NCI-H128 (cell line): Measurements from ENCODE around the gene PLK2.

ENCODE experiments used
- DNase-seq: peaks from one replicate; lab custom pipeline; 2025; ENCODE audit not compliant: unreplicated experiment; lab: John Stamatoyannopoulos, UW

The PLK2 gene

DNA sequence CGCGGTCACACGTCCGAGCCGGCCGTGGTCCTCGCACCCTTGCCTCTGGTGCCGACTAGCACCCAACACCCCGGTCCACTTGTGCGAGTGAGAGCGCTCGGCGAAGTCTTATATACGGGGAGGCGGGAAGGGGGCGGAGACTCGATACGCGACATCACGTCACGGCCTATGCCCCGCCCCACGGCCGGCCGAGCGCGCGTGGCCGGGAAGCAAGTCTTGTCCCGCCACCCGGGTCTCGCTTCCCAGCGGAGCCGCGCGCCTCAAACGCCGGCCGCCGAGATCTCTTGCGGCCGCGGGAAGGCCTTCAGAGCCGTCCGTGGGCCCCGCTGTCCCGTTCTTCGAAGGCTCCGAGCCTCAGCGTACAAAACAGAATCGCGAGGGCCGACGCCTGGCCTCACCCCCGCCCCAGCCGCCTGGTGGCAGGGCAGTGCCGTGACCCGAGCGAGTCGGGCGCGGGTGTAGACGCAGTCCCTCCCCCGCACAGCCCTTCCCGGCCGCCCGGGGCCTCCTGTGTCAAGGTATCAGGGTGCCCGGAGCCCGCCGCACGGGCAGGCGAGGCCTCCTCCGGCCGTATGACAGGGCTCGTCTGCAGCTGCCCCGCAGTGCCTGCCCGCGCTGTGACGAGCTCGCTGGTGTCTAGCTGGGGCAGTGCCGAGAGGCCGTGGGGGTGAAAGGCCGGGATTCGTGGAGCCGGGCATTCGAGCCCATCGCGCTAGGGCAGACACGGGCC is at the start of gene PLK2:
PLK2 (minus strand) TSS at position 85 of the 730 bp plus-strand sequence. CDS start 127 bp downstream, outside the sequence.
- DNase-seq: no peak

DNA sequence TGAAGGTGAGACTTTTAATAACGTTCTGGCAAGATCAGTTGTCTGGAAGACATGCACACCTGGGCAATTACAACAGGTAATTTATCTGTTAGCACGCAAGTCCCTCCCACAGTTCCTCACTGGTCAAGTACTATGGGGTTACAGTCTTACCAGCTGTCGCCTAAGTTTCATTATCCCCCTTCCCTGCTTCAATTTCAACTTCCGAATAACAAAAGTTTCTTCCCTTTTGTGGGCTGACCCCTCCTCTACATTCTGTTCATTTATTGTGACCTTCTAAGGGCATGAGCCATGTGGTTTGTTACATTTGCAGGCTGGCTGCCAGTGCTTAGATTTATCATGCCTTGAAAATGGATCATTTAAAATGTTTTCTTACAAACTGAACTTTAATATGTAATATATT is 47.8 kb upstream of the PLK2 start:
- DNase-seq: no peak

DNA sequence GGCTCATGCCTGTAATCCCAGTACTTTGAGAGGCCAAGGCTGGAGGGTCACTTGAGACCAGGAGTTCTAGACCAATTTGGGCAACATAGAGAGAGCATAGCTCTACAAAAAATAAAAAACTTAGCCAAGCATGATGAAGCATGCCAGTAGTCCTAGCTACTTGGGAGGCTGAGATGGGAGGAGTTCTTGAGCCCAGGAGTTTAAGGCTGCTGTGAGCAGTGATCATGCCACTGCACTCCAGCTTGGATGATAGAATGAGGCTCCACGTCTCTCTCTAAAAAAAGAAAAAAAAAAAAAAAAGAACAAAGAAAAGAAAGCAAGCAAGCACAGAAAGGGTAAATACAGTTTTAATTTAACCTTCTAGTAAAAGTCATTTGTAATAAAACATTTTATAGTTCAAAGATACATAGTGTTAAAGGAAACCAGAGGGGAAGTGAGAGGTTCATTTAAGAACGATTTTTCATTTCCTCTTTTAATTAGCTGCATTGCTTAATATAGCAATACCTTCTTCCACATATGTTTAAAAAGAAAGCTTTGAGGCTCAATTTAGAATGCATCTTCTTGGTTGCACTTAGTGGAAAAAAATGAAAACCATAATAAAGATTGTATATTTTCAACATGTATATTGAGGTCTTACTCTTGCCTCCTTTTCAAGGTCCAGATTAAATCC is 46.2 kb upstream of the PLK2 start:
- DNase-seq: no peak

DNA sequence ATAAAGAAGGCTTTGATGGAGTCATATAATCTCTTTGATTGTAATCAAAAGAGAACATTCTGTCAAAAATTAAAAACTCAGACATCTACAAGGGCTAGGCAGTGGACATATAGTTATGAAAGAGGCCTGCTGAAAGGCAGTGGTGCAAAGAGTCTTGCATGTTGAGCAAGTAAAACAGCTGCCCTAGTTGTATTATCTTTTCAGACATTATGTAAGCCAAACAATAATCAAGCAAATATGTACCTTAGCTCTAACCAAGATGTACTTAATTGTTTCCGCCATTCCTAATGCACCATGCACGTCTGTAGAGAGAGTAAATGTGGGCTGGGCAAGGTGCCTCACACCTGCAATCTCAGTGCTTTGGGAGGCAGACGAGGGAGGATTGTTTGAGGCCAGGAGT is 45.6 kb upstream of the PLK2 start:
- DNase-seq: no peak

DNA sequence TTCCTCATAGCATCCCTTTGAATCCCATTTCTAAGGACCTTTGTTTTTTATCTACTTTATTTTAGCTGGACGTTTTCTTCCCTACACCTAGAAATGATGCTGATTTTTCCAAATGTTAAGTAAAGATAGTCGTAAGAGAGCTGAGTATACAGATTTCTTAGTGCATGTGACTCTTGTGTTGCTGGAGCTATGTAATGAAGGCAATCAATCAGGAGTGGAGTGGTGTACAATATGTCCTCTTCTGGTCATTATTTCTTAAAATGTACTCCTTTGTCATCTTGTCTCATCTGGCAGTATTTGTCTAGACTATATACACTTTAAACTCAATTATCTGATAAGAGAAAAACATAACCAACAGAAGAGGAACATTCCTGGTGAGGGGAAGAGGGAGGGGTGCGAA is 44.9 kb upstream of the PLK2 start:
- no peak for DNase-seq

DNA sequence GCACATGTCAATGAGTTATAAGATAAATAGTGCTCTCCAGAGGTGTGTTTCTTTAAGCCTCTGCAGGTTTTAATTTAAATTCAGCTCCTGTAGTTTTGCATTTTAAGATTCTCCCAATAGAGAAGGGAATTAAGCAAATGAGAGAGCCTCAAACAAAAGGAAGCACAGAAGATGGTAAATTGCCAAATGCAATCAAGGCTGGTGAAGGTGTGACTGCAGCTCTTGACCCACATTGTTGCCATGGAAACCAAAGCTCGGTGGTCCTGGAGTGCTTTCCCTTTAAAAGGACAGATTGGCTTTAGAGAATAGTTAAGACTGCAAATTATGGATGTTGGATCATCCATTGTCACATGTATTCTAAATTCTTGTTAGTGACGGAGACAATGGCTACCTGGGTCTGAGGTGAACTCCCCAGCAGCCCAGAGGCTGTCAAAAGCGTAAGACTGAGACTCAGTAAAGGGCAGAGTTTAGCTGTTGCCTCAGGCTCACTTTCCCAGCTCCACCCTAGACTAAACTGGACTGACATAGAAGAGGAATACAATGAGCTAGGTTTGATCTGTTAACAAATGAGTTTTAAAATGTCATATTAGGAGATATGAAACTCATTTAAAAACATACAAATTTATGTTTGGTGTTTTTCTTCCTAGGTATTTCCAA is 43.6 kb upstream of the PLK2 start:
- no peak for DNase-seq

DNA sequence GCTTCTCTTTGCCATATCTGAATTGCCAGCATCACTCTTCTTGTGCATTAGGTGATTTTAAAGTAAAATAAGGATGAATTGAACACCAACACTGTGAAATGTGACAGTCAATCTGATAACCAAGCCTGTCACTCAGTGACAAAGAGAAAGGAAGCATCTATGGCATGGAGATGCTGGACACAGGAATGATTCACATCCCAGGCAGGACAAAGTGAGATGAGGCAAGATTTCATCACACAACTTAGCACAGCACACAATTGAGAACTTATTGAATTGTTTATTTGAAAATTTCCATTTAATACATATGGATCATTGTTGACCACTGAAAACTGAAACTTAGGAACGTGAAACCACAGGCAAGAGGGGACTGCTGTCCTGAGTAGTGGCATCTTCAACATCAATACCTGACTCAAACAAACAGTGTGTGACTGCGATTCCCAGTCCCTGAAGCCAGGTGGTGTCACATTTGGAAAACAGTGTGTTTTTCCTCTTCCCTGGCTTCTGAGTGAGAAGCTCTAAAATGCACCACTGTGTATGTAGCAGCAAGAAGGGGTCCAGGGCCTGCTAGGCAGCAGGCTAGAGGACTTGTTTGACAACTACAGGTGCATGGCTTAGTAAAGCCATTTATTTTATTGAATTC is 42.0 kb upstream of the PLK2 start:
- no peak for DNase-seq

DNA sequence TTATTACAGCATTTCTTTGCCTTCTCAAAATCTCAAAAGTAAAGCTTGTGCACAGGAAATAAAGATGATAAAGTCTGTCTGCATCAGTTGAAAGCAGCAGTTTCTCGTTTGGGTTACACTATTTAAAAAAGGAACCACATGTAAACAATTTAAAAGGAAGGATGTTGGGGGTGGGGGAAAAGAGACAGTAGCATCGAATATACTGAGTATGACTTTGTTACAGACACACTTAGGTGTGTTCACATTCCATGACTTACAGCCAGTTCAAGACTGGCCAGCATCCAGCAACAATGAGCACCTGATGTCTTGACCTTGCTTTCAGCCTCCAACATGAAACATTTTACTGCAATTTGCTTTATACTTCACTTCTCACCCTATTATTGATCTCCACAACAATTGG is 40.1 kb upstream of the PLK2 start:
- no peak for DNase-seq

DNA sequence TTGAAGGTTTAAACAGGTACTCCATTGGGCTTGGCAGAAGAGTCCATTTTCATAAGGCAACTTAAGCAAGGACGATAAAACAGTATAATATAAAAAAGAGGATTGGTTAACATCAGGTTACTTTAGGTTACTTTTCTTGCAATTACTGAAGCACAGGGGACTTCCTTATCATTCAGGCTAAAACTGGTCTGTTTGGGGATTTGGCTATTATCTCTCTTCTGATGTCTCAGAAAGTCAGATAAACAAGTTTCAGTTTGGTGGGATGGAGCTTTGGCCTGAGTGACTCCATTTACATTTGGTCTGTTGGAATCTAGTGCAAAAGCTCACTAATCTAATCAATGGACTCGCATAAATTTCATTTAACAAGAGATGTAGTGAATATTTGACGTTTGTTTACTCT is 39.3 kb upstream of the PLK2 start:
- DNase-seq: no peak

DNA sequence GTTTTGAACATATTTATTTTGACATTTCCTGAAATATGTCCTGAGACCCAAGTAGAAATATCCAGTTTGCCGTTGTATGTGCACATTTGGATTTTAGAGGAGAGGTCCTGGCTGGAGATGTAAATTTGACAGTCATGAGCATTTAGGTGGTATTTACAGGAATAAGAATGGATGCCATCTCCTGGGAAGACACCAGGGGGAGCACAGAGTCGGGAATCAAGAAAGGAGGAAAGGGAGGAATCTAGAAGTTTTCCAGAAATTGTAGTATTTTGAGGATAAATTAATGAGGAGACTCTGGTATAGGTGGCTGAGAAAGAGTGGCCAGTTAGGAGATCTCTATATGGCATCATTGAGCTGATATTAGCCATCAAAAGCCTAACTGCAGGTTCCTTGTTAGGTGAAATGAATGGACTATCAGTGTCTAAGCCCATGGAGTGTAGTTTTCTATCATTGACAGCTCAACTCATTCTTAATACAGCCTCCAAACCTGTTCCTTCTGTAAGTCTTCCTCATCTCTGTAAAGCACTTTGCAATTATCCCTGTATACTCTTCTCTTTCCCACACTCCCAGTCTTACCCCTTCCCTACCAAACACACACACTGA is 38.6 kb upstream of the PLK2 start:
- DNase-seq: no peak

DNA sequence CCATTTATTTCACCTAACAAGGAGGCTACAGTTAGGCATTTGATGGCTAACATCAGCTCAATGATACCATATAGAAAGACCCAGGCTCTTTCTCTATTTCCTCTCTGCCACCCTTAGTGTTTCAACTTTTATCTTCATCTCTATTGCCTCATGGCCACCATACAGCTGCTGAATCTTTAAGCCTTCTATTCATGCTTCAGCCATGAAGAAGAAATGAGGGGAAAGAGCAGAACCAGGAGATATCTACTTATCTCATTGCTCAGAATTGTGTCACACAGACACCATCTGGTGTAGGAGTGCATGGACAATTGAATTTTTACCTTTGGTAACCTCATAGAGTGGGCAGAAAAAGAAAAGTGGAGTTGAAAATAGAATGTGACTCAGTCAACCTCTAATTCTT is 38.0 kb upstream of the PLK2 start:
- DNase-seq: no peak

DNA sequence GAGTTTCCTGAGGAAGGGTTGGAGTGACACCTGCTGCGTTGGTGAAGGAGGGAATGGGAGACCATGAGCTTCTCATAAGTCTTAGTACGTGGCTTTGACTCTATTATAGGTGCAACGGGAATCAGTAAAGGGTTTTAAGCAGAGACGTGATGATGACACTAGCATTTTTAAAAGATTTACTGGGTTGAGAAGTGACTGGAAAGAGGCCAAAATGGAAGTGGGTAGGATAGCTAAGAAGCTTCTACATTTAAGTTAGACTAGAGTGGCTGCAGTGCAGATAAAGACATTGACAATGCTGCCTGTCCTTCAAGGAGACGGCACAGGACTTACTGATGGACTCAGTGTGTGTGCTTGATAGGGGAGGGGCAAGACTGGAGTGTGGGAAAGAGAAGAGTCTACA is 37.5 kb upstream of the PLK2 start:
- no peak for DNase-seq

DNA sequence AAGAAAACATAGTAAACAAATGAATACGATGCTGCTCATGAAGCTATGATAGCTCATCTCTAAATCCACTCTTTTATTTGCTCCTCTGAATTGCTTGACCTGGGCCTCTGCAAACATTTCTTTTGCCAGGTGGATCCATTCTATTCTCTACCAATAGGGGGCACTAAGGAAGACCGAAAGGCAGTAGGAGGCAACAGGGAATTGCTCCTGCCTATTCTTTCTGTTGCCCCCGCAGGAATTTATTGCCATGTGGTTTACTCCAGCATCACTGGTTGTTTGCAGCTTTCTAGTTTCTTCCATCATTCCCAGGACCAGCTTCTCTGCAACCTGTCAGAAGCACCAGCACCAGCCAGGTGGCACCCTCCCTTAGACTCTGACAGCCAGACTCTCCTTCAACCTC is 36.6 kb upstream of the PLK2 start:
- no peak for DNase-seq

DNA sequence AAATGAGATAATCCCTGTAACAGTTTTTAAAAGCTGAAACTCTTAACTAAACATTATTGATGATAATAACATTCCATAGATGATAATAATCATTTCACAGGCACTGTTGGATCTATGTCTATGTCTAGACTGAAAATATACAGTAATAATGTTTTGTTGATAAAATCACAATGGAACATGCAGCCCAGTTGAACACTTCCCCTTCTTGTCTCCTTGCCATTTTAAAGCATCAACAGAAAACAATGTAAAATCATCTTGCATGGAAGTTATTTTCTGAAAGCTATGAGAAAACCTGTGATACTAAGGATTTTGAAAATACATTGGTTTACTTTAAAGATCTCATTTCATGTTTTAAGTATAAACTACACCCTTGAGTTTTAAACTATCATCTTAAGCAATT is 33.3 kb upstream of the PLK2 start:
- no peak for DNase-seq

DNA sequence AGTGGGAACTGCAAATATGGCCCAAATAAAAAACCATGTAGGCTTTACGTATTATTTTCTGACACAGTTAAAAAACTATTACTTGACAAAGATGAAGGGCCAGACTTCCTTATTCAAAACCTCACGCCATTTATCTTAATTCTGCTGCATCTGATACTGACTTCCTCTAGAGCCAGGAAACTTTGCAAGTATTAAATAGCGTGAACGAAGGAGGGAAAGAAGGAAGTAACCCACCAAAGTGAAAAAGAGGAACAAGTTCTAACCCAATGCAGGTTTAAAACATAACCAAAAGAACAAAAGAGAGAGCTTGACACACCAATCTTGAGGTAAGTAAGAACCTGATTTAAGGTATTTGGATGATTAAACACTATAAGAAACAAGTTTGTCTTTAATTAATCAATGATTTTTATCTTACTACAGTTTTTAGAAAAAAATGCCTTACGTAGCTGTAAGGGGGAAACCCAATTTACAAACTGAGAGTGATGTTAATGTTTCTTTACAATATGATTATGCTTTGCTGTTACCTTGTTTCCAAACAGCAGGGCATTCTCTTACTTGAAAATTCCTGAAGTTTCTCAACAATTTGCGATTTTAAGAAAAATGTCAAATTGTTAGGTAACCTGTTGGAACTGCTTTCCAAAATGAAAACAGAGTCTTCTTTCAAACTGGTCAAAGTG is 31.5 kb upstream of the PLK2 start, which contains the start of gene GAPT:
GAPT (plus strand) TSS at position 220 of the 677 bp plus-strand sequence. CDS start 3,102 bp downstream, outside the sequence.
- DNase-seq: no peak

DNA sequence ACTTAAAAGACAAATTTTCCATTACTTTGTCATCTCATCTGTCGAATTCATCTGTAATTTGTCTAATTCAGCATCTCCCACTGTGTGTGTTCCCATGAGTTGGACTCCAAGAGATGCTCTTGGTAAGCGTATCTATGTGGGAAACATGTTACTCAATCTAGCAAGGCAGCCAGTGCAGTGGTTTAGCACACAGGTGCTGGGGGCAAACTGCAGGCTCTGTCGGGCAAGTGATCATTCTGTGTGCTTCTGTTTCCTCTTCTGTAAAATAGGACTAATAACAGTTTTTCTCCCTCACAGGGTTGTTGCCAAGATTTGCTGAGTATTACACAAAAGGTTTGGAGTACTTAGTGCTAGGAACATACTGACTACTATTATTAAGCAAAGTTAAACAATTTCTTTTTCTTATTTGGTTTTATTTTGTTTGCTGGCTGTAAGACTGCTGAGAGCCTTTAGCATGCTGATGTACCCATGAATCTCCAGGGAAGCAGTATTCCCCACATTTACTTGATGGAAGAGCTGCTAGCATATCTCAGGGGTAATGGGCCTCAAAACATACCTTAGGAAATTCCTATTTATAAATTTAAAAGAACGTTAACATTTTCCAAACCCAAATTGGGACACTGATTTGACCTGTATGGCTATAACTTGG is 30.6 kb upstream of the PLK2 start:
- no peak for DNase-seq

DNA sequence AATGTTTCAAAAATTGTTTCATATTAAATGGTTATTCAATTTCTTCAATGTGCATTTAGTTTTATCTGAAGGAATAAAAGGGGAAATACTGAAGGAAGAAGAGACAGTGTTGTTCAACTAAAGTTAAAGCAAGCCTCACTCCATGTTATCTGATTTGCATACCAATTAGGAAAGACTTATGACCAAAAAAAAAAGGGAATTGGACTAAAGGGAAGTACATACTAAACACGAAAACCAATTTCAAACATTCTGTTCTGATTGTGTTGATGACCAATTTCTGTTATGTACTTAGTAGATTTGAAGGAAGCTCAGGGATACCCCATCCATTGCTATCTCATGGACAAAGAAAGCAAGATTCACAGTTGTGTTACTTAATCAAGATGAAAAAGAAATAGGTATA is 26.4 kb upstream of the PLK2 start:
- no peak for DNase-seq

DNA sequence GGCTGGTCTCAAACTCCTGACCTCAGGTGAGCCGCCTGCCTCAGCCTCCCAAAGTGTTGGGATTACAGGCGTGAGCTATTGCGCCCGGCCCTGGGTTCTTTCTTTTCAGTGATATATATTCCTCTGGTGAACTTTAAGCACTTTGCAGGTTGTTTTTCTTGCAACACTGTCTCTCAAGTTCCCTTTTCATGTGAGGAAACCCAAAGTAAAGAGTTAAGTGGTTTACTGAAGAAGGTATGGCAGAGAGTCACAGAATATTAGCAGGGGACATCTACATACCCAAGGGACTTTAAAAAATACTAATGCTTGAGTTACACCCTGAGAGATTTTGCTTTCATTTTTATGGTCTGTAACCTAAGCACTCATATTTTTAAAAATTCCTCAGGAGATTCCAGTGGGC is 24.6 kb upstream of the PLK2 start:
- DNase-seq: no peak

DNA sequence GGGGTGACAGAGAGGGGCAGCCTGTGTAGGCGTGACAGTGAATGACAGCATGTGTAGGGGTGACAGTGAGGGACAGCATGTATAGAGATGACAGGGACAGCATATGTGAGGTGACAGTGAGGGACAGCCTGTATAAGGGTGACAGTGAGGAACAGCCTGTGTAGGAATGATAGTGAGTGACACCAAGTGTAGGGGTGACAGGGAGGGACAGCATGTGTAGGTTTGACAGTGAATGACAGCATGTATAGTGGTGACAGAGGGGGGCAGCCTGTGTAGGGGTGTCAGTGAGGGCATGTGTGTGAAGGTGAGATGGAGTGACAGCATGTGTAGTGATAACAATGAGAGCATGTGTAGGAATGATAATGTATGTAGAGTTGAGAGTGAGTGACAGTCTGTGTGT is 22.6 kb upstream of the PLK2 start:
- DNase-seq: no peak

DNA sequence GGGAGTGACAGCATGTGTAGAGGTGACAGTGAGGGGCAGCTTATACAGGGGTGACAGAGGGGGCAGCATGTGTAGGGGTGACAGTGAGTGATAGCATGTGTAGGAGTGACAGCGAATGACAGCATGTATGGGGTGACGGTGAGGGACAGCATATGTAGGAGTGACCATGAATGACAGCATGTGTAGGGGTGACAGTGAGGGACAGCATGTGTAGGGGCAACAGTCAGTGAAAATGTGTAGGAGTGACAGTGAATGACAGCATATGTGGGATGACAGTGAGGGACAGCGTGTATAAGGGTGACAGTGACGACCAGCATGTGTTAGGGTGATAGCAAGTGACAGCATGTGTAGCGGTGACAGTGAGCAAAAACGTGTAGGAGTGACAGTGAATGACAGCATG is 21.9 kb upstream of the PLK2 start:
- DNase-seq: no peak
